GM15510 (cell line): Measurements from ENCODE around the gene MLX.

Experiments
- POLR2A ChIP-seq: IDR thresholded peaks from 3 replicates; pipeline ENCODE4 v1.6.1; 2011; ENCODE audit warnings: borderline replicate concordance; ENCODE audit not compliant: insufficient read length; ENCODE audit errors: extremely low read depth

Gene MLX

GRCh38 chr17:42565523-42566214, 1.2 kb upstream of the MLX start:
- no peak for TF ChIP-seq POLR2A

DNA sequence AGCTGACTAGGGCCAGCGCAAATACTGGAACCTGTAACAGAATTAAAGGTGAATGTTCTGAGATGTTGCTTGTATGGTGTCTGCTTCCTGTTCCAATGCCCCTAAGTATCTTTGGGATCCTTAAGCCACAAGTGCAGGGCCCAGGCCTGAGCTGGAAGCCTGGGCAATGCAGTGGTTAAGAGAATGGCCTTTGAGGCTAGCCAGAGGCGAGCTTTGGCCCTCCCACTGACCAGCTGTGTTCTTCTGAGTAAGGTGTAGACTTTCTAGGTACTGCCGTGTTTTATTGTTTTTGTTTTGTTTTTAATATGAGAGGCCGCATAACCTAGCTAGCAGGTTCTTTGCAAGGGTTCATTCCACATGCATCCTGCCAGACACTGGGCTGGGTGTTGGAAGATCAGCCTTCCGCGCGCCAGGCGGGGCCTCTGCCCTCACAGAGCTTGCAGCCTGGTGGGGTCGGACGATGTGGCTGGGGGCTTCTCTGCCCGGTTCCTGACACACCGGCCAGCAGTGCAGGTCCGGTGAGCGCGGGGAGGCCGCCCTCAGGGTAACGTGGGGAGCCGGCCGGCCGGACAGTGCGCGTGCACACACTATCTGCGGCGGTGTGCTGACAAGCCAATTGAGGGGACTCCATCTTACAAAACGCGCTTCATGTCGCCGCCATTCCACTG, 551 bp upstream of the MLX start:
- TF ChIP-seq POLR2A: no peak

DNA sequence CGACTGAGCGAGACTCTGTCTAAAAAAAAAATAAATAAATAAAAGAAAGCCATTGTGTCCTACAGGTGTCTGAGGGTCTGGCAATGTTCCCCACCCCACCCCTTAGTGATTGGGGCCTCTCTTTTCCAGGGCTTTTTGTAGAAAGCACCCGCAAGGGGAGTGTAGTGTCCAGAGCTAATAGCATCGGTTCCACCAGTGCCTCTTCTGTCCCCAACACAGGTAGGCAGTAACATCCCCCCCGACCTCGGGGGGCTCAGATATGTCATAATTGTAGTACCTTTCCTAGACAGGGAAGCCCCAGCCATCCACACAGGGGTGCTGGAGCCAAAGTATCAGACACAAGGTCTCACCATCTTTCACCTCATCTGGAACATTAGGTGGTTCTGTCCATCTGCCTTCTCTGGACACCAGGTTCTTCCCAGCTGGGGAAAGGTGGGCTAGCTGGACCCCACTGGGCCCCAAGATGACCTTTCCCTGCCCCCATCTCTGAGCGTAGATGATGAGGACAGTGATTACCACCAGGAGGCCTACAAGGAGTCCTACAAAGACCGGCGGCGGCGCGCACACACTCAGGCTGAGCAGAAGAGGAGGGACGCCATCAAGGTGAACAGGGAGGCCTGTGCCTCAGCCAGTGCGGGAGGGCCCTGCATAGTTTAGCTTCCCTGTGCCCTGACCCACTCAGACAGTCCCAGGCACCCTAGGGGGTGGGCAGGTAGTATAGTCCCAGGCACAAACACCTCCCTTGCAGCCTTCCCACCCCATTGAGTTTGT, 1.6 kb downstream of the MLX start:
- TF ChIP-seq POLR2A: no peak

DNA sequence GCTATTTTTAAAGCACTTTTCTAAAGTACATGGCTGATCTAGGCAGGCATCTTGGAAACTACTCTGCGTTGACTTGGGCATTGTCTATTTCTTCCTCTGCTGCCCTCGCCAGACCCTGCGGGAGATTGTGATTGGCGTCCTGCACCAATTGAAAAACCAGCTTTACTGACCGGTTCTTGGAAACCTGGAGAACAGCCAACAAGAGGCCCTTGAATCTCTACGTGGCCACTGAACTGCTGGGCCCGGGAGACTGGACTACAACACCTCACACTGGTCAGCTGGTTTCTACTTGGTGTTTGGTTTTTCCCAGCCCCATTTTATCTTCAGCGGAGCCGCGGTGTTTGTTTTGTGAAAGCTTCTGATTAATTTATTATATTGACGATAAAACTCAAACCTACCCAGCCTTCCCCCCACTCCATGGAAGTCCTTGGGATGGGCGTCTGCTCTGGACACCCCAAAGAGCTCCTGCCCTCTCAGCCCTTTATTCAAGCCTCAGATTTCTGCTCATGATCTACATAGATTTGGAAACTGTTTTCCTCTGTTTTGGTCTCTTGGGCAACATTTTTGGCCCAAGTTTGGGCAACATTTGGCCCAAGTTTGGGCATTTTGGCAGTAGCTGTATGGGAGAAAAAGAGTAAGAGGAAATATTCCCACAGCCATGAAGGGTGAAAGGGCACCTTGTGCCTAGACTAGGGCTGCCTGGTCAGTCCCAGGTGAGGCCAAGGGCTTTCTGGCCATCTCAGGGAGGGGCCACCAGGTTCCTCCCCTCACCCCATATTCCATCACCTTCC, 4.7 kb downstream of the MLX start:
- no peak for TF ChIP-seq POLR2A

- no peak for TF ChIP-seq POLR2A
These were observed 6.2 kb downstream of the MLX start for GRCh38 chr17:42573095-42573494.

GRCh38 chr17:42574463-42574862, 7.6 kb downstream of the MLX start:
- TF ChIP-seq POLR2A: no peak

GRCh38 chr17:42577140-42577531, 10.2 kb downstream of the MLX start:
- no peak for TF ChIP-seq POLR2A

- TF ChIP-seq POLR2A: peak; percentile 73
These were observed 10.8 kb downstream of the MLX start, which contains the start of gene PSMC3IP for GRCh38 chr17:42577532-42578281. PSMC3IP (minus strand) TSS chr17:42577729; CDS start chr17:42577686, 43 bp downstream.

DNA sequence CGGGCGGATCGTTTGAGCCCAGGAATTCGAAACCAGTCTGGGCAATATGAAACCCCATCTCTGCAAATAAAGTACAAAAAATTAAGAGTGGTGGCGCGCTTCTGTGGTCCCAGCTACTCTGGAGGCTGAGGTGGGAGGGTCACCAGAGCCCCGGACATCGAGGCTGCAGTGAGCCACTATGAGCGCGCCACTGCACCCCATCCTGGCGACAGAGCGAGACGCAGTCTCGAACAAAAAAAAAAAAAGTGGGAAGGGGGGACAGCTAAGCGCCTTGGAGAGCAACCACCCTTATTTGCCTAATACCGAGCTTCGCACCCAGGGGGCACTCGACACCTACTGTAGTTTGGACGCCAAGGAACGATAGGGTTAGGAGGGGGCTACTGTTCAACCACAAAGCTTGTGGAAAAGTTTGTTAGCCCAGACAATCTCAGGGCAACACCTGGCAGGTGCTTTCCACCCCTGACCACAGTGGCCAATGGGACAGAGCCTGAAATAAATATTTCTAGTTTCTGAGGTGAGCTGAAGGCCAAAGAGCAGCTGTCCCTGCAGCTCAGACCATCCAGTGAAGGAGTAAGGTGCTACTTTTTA, 11.5 kb downstream of the MLX start:
- no peak for TF ChIP-seq POLR2A

DNA sequence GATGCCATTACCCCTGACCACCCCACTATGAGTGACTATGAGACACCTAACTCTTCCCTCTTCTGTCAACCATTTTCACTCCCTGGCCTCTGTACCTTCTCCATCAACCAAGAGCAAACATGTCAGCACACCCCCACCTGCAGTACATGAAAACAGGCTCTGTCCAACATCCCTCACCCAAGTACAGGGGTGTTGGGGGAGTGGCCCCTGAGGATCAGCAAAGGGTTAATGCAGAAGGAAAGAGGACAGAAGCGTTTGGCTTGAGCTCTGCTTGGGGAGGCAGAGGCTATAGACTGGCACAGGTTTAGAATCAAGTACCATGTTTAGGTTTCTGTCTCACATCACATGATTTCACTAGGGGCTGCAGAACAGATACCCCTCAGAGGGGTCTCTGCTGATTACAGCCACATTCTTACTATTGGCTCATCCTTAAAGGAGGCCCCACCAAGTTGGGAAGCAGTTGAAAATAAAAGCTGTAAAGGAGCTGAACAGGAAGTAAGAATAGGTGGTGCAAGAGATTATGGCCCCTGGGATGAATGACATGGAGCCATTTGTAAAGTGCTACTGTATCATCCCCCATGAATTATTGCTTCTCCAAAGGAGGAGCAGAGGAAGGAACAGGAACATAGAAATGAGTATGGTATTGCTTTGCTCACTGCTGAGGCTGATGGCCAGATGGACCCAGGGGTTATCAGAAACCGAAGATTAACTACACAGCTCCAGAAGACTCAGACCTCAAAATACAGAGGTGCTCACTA, 13.1 kb downstream of the MLX start:
- no peak for TF ChIP-seq POLR2A

DNA sequence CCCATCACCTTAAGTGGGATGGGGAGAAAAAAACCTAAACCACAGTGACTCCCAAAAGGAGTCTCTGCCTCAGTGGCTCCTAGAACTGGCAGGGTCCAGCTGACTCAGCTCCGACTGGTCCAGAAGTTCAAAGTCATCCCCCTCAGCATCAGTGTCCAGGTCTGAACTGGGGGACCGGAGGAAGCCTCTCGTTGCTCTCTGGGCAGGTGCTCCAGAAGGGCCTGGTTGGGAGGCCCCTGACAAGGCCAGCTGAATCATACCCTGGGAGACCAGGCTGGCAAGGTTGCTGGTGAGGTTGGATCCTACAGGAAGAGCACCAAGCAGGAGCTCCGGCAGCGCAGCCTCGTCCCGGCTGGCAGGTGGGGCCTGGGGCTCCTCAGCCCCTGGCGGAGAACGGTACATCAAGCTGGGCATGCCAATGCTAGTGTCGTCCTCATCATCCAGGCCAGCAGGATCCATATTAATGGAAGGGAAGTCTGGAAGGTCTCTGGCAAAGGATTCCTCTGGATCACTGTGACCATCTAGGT, 14.9 kb downstream of the MLX start:
- no peak for TF ChIP-seq POLR2A

DNA sequence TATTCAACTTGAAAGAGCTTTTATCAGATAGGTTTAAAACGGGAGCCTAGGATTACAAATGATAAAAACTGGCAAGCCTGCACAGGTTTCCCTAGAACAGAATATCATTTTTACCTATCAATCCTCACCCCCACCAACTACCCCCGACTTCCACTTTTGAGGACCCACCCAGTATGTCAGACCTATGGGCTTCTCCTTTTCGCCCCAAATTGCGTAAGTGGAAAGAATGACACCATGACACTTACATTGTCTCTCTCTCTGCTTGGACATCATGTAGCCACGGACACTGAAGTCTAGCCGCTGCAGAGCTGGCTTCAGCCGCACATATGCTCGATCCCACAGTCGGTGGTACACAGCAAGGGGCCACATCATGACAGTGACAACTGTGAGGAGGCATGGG, 18.0 kb downstream of the MLX start:
- no peak for TF ChIP-seq POLR2A

- no peak for TF ChIP-seq POLR2A
These were observed 18.5 kb downstream of the MLX start for GRCh38 chr17:42585353-42585752.

GRCh38 chr17:42586514-42587230, 19.8 kb downstream of the MLX start:
- no peak for TF ChIP-seq POLR2A
